ENCODE measurements around the gene KAZN.
"Not testable (repeated sequence)": the region's sequence is repeated elsewhere in the genome, so short reads cannot be mapped to it uniquely, and the experiment has no call there.

The KAZN gene

GRCh38 chr1:15117671-15118325 is 519.3 kb downstream of the KAZN start:
- DNase-seq (ENCODE audit: low read depth), result no peak

DNA sequence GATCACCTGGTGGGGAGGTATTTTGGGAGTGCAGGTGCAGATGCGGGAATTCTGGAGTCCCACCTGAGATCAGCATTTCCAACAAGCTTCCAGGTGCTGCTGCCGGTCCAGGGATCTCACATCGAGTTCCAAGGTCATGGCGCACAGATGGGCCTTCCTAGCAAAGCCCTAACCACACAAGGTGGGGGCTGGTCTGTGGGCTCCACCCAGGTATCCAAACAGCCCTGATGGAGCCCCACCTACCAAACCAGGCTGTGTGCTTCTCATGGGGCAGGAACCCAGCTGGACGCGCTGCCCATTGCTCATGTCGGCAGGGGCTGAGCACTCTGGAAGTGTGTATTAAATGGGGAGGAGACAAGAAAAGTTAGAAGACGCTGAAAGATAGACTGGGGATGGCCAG is 520.1 kb downstream of the KAZN start:
- DNase-seq (ENCODE audit: low read depth), result no peak

GRCh38 chr1:15120251-15120945 is 521.9 kb downstream of the KAZN start:
- DNase-seq (ENCODE audit: low read depth), result no peak

GRCh38 chr1:15122331-15122730 is 523.8 kb downstream of the KAZN start:
- DNase-seq (ENCODE audit: low read depth), result no peak

- DNase-seq (ENCODE audit: low read depth), result no peak
Measured at GRCh38 chr1:15123270-15123669, 524.8 kb downstream of the KAZN start.

GRCh38 chr1:15123925-15124324 is 525.4 kb downstream of the KAZN start:
- no peak for DNase-seq (ENCODE audit: low read depth)

DNA sequence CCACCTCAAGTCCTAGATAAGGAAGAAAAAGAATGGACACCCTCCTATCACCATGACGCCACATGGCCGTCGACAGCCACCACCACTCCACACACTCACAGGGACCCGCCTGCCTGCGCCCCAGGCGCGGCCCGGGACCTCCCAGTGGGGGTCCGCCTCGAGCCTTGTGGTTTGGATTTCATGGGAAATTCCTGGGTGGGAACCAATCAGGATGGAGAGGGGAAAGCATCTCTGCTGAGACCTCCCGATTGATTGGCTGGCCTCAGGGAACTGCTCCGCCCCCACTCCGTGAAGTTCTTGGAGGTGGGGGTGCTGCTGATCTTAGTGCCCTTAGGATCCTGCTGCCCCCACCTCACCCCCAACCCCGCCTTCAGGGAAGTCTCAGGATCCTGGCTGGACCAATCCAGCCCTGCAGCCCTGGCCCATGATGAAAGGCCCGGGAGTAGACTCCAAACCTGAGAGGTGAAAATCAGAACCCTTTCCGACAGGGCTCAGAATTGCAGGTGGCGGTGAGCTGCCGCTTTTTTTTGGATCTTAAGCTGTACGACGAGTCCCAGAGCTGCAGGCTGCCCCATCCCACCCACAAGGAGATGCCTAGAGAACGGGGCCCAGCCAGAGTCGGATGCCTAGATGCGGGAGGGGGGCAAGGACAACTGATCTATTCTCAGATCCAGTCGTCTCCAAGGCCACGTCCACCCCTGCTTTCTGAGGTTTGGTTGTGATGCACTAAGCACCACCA is 526.0 kb downstream of the KAZN start:
- no peak for DNase-seq (ENCODE audit: low read depth)

GRCh38 chr1:15125101-15125745 is 526.7 kb downstream of the KAZN start:
- no peak for DNase-seq (ENCODE audit: low read depth)

DNA sequence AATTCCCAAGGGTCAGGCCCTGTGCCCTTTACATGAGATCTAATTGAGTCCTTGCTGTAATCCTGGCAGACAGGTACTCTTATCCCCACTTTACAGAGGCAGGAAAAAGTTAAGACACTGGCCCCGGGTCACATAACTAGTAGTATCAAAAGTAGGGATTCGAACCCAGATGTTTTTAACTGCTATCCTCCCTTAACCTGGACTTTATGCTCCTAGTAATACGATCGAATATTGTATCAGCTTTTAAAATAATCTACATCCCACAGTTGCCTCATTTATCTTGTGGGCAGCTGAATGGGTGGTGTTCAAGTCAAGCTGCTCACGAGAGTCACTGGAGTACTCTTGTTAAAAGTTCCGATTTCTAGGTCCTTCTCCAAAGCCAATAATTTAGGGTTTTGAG is 529.6 kb downstream of the KAZN start:
- no peak for DNase-seq (ENCODE audit: low read depth)

DNA sequence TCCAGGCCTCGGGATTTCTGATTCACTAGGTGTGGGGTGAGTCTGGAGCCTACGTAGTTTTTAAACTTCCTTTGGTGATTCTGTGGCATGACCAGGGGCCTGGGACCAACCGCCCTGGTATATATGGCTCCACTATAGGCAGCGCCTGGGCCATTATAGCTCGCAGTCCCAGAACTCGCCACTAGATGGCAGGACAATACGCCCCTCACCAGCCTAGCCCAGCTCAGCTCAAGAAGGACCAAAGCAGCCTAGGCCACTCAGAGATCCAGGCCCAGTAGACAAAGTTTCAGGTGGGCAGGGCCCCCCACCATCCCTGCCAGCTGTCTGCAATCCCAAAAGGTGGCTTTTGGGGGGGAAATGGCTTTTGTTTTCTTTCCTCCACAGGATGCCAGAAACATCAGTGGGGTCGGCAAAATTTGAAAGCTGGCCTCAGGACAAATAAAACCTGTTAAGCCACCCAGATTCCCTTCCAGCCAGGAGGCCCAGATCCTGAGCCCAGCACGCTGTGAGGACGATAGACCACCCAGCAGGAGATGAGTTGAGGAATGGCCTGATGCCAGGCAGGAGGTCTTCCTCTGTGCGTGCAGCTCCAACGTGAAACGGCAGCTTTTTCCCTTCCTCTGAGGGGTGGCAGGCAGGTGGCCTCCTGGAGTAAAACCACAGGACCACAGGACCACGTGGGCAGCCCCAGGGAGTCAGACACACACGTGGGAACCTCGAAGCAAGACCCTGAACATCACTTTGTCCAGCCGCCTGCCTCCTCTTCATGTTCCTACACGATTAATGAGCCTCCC is 530.2 kb downstream of the KAZN start:
- DNase-seq (ENCODE audit: low read depth), result peak; percentile 61

DNA sequence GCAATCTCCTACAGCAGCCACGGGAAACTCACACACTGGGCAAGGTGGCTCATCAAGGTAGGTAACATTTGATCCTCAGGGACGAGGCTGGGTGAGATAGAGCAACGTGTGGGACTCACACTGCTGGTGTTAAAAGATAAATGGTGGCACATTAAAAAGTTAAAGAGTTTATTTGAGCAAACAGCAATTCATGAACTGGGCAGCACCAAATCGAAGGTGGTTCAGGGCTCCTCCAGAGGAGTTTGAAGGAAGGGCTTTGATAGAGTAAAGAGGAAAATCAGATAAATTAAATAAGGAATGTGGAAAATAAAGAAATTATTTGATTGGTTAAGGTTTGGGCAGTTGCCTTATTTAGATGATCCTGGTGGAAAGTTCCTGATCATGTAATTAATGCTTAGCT is 531.5 kb downstream of the KAZN start:
- DNase-seq (ENCODE audit: low read depth), result no peak

DNA sequence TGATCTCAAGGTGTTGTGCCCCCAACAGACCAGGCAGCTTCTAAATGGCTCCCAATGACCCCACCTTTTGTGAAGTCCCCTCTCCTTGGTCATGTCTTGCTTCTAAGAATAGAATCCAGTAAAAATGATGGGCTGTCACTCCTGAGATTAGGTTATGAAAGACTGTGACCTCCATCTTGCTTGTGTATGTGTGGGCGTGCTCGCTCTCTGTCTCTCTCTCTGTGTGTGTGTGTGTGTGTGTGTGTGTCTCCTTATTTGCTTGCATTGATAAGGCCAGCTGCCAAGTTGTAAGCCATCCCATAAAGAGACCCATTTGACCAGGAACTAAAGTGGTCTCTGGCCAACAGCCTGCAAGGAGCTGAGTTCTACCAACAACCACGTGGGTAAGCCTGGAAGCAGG is 532.1 kb downstream of the KAZN start:
- no peak for DNase-seq (ENCODE audit: low read depth)

- DNase-seq (ENCODE audit: low read depth), result no peak
Measured at GRCh38 chr1:15132965-15133364, 534.5 kb downstream of the KAZN start.

GRCh38 chr1:15134285-15134684 is 535.8 kb downstream of the KAZN start:
- DNase-seq (ENCODE audit: low read depth), result no peak

GRCh38 chr1:15135604-15136003 is 537.1 kb downstream of the KAZN start:
- DNase-seq (ENCODE audit: low read depth), result not testable (repeated sequence)

GRCh38 chr1:15137809-15138208 is 539.3 kb downstream of the KAZN start:
- DNase-seq (ENCODE audit: low read depth), result no peak

GRCh38 chr1:15139654-15140350 is 541.3 kb downstream of the KAZN start:
- no peak for DNase-seq (ENCODE audit: low read depth)

DNA sequence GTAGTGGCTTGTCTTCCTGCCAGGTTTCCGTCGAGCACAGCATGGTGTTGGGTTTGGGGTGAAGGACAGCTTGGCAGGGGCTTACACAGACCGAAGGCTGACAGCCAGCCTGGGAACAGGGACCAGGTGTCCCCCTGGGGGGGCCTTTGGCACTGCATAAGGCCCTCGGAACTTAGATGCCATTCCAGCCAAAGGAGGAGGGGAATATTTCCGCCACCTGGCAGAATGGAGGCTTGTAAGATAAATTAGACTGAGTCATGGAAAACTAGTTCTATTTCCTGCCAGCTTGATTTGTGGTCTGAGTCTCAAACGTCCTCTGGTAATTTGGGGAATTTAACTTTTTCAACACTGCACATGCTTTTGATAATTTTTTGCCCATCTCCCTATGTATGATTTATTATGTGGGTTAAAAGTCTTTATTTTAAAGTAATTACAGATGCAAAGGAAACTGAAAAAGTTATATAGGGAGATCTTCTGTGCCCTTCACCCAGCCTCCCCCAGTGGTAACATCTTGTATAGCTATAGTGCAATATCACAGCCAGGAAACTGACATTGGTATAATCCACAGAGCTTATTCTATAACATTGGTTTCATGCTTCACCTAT is 543.6 kb downstream of the KAZN start:
- no peak for DNase-seq (ENCODE audit: low read depth)

DNA sequence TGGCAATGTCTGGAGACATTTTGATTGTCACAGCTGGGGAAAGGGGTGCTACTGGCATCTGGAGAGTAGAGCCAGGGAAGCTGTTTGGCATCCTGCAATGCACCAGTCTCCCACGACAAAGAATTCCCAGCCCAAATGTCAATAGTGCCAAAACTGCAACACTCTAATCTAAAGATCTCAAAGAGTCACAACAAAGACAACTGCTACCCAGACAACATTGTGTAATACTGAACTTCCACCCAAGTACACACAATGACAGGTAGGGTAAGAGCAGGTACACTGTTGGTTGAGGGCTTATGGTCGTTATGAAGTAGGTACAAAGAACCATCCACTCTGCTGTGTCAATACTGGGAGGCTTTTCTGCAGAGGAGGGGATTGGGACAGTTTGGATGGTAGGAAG is 546.8 kb downstream of the KAZN start:
- DNase-seq (ENCODE audit: low read depth), result no peak

- DNase-seq (ENCODE audit: low read depth), result no peak
Measured at GRCh38 chr1:15146142-15146680, 547.7 kb downstream of the KAZN start.

GRCh38 chr1:15146971-15147376 is 548.5 kb downstream of the KAZN start:
- no peak for DNase-seq (ENCODE audit: low read depth)

Measured in stimulated activated CD8-positive, alpha-beta memory T cell treated with anti-CD3 and anti-CD28 coated beads, Interleukin-7, amount 100 ng/mL, for 24 hours (primary cell).